ENCODE measurements around the gene C9orf153.
"Not testable (repeated sequence)": the region's sequence is repeated elsewhere in the genome, so short reads cannot be mapped to it uniquely, and the experiment has no call there.

Gene C9orf153

DNA sequence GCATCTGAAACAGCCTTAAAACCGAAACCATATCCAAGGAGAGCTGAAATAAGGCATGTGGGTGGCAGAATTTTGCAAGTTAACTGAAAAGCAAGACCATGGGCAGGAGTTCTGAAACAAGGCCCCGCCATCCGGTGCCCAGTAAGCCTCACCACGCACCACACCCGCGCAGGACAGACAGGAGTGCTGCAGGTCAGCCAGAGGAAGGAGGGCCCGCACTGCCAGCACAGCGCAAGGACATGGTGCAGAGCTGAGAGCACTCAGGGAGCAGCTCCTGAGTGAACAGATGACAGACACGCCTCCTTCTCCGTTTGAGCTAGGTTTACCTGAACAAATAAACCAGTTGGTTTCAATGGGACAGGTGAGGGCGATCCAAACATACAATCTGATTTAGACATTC is 39.4 kb upstream of the C9orf153 start:
- no peaks in the 10 kb centered on the region for H3K79me1 ChIP-seq (ENCODE audit: low read length)
- H2BK15ac ChIP-seq (replicated peaks; ENCODE audit: low read depth) = no peak overlapping the region
- H4K5ac ChIP-seq (ENCODE audit: low read length) = no peak overlapping the region
- H3K23ac ChIP-seq (ENCODE audit: low read length) = no peak overlapping the region
- peaks cover 4% of the 10 kb centered on the region for H3K36me3 ChIP-seq (ENCODE audit: control insufficient read depth, insufficient read depth, low read length)
- H3K4ac ChIP-seq (ENCODE audit: low read depth, low read length) = no peak overlapping the region
- H4K8ac ChIP-seq (ENCODE audit: low read depth, low read length) = no peak overlapping the region
- no peak overlapping the region for H3K56ac ChIP-seq (ENCODE audit: low read length)
- no peak overlapping the region for H2BK5ac ChIP-seq (ENCODE audit: low read length)
- no peak overlapping the region for H3K9ac ChIP-seq (ENCODE audit: low read length)
- no peaks in the 10 kb centered on the region for H3K27me3 ChIP-seq (ENCODE audit: insufficient read depth, low read length, poor library complexity)
- no peak overlapping the region for H2AK5ac ChIP-seq (ENCODE audit: low read length)
- H2BK120ac ChIP-seq (ENCODE audit: low read depth, low read length) = no peak overlapping the region
- no CpG with 5 or more reads among the region's 11 CpGs for WGBS (ENCODE audit: extremely low coverage, insufficient coverage, low lambda C conversion rate)
- no peak overlapping the region for H3K27ac ChIP-seq (ENCODE audit: low read depth, low read length)
- no peak overlapping the region for H3K4me2 ChIP-seq (ENCODE audit: low read length)
- H3K4me1 ChIP-seq (ENCODE audit: control insufficient read depth, low read depth, low read length) = no peaks in the 10 kb centered on the region
- DNase-seq = no peak
- no peak overlapping the region for H3K4me3 ChIP-seq (ENCODE audit: low read length)
- H3K79me2 ChIP-seq (ENCODE audit: control insufficient read depth, insufficient read depth, low read length) = no peaks in the 10 kb centered on the region
- H3K18ac ChIP-seq (ENCODE audit: low read length) = no peak overlapping the region

DNA sequence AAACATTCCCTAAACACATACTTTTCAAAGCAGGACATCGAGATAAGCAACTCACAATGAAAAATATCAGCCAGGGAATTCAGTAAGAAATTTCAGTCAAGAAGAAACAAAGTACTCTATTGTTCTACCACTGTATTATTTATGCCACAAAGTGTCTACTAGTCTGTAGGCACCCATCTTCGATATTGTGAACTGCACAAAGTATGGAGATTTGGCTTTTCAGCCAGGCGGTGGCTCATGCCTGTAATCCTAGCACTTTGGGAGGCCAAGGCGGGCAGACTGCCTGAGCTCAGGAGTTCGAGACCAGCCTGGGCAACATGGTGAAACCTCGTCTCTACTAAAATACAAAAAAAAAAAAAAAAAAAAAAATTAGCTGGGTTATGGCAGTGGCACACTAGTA is 30.9 kb upstream of the C9orf153 start:
- DNase-seq; H3K9ac ChIP-seq (ENCODE audit: low read length); H3K56ac ChIP-seq (ENCODE audit: low read length); H3K23ac ChIP-seq (ENCODE audit: low read length); H3K4me1 ChIP-seq (ENCODE audit: control insufficient read depth, low read depth, low read length); H3K27ac ChIP-seq (ENCODE audit: low read depth, low read length); H4K5ac ChIP-seq (ENCODE audit: low read length); H2AK5ac ChIP-seq (ENCODE audit: low read length); H2BK5ac ChIP-seq (ENCODE audit: low read length); H3K79me1 ChIP-seq (ENCODE audit: low read length); H3K4ac ChIP-seq (ENCODE audit: low read depth, low read length); H3K4me2 ChIP-seq (ENCODE audit: low read length); H2BK120ac ChIP-seq (ENCODE audit: low read depth, low read length); H3K18ac ChIP-seq (ENCODE audit: low read length); H4K8ac ChIP-seq (ENCODE audit: low read depth, low read length); H3K79me2 ChIP-seq (ENCODE audit: control insufficient read depth, insufficient read depth, low read length); H2BK15ac ChIP-seq (replicated peaks; ENCODE audit: low read depth); H3K27me3 ChIP-seq (ENCODE audit: insufficient read depth, low read length, poor library complexity); H3K36me3 ChIP-seq (ENCODE audit: control insufficient read depth, insufficient read depth, low read length); H3K4me3 ChIP-seq (ENCODE audit: low read length): not testable (repeated sequence)
- WGBS (ENCODE audit: extremely low coverage, insufficient coverage, low lambda C conversion rate) = no CpG with 5 or more reads among the region's 6 CpGs

DNA sequence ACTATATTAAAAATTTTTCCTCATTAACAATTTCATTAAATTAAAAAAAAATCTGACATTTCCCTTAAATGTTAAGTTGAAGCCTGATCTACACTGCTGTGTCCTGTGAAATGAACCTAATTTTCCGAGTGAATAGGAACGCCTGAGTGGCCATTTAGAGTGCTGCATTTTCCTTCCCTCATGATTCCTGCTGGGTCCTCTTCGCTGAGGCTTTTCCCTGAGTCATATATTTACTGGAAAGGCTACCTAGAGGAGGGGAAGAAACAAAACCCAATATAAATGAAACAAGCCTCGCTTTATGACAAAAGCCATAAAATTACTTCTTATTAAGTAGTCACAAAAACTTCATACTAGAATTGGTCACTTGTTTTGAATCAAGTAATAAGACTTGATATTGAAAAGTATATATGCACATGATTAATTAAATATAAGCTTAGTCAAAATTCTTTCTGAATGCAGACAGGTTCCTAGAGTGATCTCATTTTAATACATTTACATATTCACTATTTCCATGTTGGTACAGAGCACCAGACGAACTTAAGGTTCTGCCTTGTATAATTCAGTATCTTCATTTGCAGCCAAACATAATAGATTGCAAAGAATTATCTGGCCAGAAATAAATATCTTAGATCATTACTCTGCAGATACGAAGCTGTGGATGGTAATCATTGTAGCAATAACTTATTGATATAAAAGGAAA is 29.2 kb upstream of the C9orf153 start:
- no peak overlapping the region for H4K8ac ChIP-seq (ENCODE audit: low read depth, low read length)
- no peaks in the 10 kb centered on the region for H3K79me1 ChIP-seq (ENCODE audit: low read length)
- H3K23ac ChIP-seq (ENCODE audit: low read length) = no peak overlapping the region
- H2BK5ac ChIP-seq (ENCODE audit: low read length) = no peak overlapping the region
- no peak overlapping the region for H3K27ac ChIP-seq (ENCODE audit: low read depth, low read length)
- no CpG with 5 or more reads among the region's 6 CpGs for WGBS (ENCODE audit: extremely low coverage, insufficient coverage, low lambda C conversion rate)
- no peaks in the 10 kb centered on the region for H3K4me1 ChIP-seq (ENCODE audit: control insufficient read depth, low read depth, low read length)
- H2AK5ac ChIP-seq (ENCODE audit: low read length) = no peak overlapping the region
- H3K4me2 ChIP-seq (ENCODE audit: low read length) = no peak overlapping the region
- no peak overlapping the region for H2BK15ac ChIP-seq (replicated peaks; ENCODE audit: low read depth)
- peak; percentile 59 for DNase-seq
- H3K4ac ChIP-seq (ENCODE audit: low read depth, low read length) = no peak overlapping the region
- H4K5ac ChIP-seq (ENCODE audit: low read length) = no peak overlapping the region
- H3K36me3 ChIP-seq (ENCODE audit: control insufficient read depth, insufficient read depth, low read length) = no peaks in the 10 kb centered on the region
- no peaks in the 10 kb centered on the region for H3K79me2 ChIP-seq (ENCODE audit: control insufficient read depth, insufficient read depth, low read length)
- no peak overlapping the region for H3K4me3 ChIP-seq (ENCODE audit: low read length)
- no peak overlapping the region for H3K9ac ChIP-seq (ENCODE audit: low read length)
- no peak overlapping the region for H3K56ac ChIP-seq (ENCODE audit: low read length)
- H3K27me3 ChIP-seq (ENCODE audit: insufficient read depth, low read length, poor library complexity) = no peaks in the 10 kb centered on the region
- H3K18ac ChIP-seq (ENCODE audit: low read length) = no peak overlapping the region
- no peak overlapping the region for H2BK120ac ChIP-seq (ENCODE audit: low read depth, low read length)

DNA sequence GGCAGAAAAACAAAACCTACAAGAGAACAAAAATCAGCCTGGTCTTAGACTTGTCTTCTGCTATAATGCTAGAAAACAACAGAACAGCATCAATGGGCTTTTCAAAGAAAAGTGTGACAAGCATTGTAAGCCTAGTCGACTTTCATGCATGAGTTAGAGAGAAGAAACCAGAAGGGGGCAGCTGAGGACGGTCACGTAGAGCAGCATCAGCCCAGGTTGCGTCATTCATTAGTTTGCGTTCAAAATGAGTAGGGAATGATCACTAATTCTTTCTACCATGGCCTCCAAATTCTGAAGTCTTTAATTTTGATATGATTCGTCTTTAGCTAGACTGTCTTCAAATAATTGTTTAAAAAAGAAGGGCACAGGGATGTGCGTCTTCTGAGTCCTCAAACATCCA is 27.6 kb upstream of the C9orf153 start:
- H3K79me1 ChIP-seq (ENCODE audit: low read length) = no peaks in the 10 kb centered on the region
- peak overlapping the region; percentile 84 for H3K18ac ChIP-seq (ENCODE audit: low read length)
- WGBS (ENCODE audit: extremely low coverage, insufficient coverage, low lambda C conversion rate) = no CpG with 5 or more reads among the region's 7 CpGs
- H3K27me3 ChIP-seq (ENCODE audit: insufficient read depth, low read length, poor library complexity) = no peaks in the 10 kb centered on the region
- H4K8ac ChIP-seq (ENCODE audit: low read depth, low read length) = no peak overlapping the region
- no peak overlapping the region for H3K9ac ChIP-seq (ENCODE audit: low read length)
- no peak overlapping the region for H3K27ac ChIP-seq (ENCODE audit: low read depth, low read length)
- H3K4me1 ChIP-seq (ENCODE audit: control insufficient read depth, low read depth, low read length) = peaks cover 3% of the 10 kb centered on the region
- no peak overlapping the region for H3K4me3 ChIP-seq (ENCODE audit: low read length)
- H3K56ac ChIP-seq (ENCODE audit: low read length) = no peak overlapping the region
- H3K79me2 ChIP-seq (ENCODE audit: control insufficient read depth, insufficient read depth, low read length) = no peaks in the 10 kb centered on the region
- H3K4me2 ChIP-seq (ENCODE audit: low read length) = no peak overlapping the region
- no peak overlapping the region for H2BK15ac ChIP-seq (replicated peaks; ENCODE audit: low read depth)
- H2BK120ac ChIP-seq (ENCODE audit: low read depth, low read length) = peak overlapping the region; percentile 28
- H3K36me3 ChIP-seq (ENCODE audit: control insufficient read depth, insufficient read depth, low read length) = no peaks in the 10 kb centered on the region
- H3K23ac ChIP-seq (ENCODE audit: low read length) = no peak overlapping the region
- DNase-seq = peak; percentile 91
- no peak overlapping the region for H2BK5ac ChIP-seq (ENCODE audit: low read length)
- no peak overlapping the region for H2AK5ac ChIP-seq (ENCODE audit: low read length)
- no peak overlapping the region for H4K5ac ChIP-seq (ENCODE audit: low read length)
- H3K4ac ChIP-seq (ENCODE audit: low read depth, low read length) = no peak overlapping the region

DNA sequence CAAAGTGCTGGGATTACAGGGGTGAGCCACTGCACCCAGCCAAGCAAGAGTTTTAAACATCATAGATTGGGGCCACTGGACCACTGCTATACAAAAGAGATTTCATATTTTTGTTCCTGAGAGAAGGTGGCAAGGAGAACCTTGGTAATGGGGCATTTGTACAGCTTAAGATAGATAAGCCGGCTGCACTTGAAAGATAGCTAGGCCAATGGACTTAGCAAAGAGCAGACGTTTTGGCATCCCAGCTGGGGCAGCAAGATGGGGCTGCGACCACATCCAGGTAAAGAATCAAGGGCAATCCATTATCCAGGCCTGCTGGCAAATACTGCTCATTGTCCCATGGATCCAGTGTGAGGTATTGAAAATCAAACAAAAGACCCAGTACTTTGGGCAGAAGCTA is 26.8 kb upstream of the C9orf153 start:
- Histone ChIP-seq H3K27me3 (ENCODE audit: insufficient read depth, low read length, poor library complexity) (no peaks in the 10 kb centered on the region), H2AK5ac (ENCODE audit: low read length) (no peak overlapping the region), H3K23ac (ENCODE audit: low read length) (no peak overlapping the region), H4K8ac (ENCODE audit: low read depth, low read length) (no peak overlapping the region), H3K4ac (ENCODE audit: low read depth, low read length) (peak overlapping the region; percentile 36), H2BK120ac (ENCODE audit: low read depth, low read length) (no peak overlapping the region), H3K27ac (ENCODE audit: low read depth, low read length) (no peak overlapping the region), H3K18ac (ENCODE audit: low read length) (no peak overlapping the region), H2BK15ac (replicated peaks; ENCODE audit: low read depth) (peak overlapping the region; percentile 36), H2BK5ac (ENCODE audit: low read length) (no peak overlapping the region), H3K4me1 (ENCODE audit: control insufficient read depth, low read depth, low read length) (peaks cover 3% of the 10 kb centered on the region), H3K79me2 (ENCODE audit: control insufficient read depth, insufficient read depth, low read length) (no peaks in the 10 kb centered on the region), H3K79me1 (ENCODE audit: low read length) (no peaks in the 10 kb centered on the region), H4K5ac (ENCODE audit: low read length) (no peak overlapping the region), H3K36me3 (ENCODE audit: control insufficient read depth, insufficient read depth, low read length) (no peaks in the 10 kb centered on the region), H3K9ac (ENCODE audit: low read length) (no peak overlapping the region), H3K56ac (ENCODE audit: low read length) (no peak overlapping the region), H3K4me3 (ENCODE audit: low read length) (no peak overlapping the region), H3K4me2 (ENCODE audit: low read length) (no peak overlapping the region)
- peak; percentile 33 for DNase-seq
- WGBS (ENCODE audit: extremely low coverage, insufficient coverage, low lambda C conversion rate) = no CpG with 5 or more reads among the region's 3 CpGs

GRCh38 chr9:86285261-86285660 is 25.8 kb upstream of the C9orf153 start:
- WGBS (ENCODE audit: extremely low coverage, insufficient coverage, low lambda C conversion rate) = no CpG with 5 or more reads among the region's 2 CpGs
- no peak overlapping the region for H3K4me3 ChIP-seq (ENCODE audit: low read length)
- DNase-seq = no peak
- H3K56ac ChIP-seq (ENCODE audit: low read length) = no peak overlapping the region
- H3K27ac ChIP-seq (ENCODE audit: low read depth, low read length) = no peak overlapping the region
- H3K23ac ChIP-seq (ENCODE audit: low read length) = no peak overlapping the region
- H2BK5ac ChIP-seq (ENCODE audit: low read length) = no peak overlapping the region
- peaks cover 3% of the 10 kb centered on the region for H3K4me1 ChIP-seq (ENCODE audit: control insufficient read depth, low read depth, low read length)
- H2BK15ac ChIP-seq (replicated peaks; ENCODE audit: low read depth) = no peak overlapping the region
- H2BK120ac ChIP-seq (ENCODE audit: low read depth, low read length) = no peak overlapping the region
- H3K9ac ChIP-seq (ENCODE audit: low read length) = no peak overlapping the region
- no peak overlapping the region for H4K8ac ChIP-seq (ENCODE audit: low read depth, low read length)
- H3K79me2 ChIP-seq (ENCODE audit: control insufficient read depth, insufficient read depth, low read length) = peaks cover 6% of the 10 kb centered on the region
- H3K36me3 ChIP-seq (ENCODE audit: control insufficient read depth, insufficient read depth, low read length) = no peaks in the 10 kb centered on the region
- peaks cover 2% of the 10 kb centered on the region for H3K79me1 ChIP-seq (ENCODE audit: low read length)
- H4K5ac ChIP-seq (ENCODE audit: low read length) = no peak overlapping the region
- no peak overlapping the region for H3K4me2 ChIP-seq (ENCODE audit: low read length)
- no peak overlapping the region for H2AK5ac ChIP-seq (ENCODE audit: low read length)
- H3K27me3 ChIP-seq (ENCODE audit: insufficient read depth, low read length, poor library complexity) = no peaks in the 10 kb centered on the region
- no peak overlapping the region for H3K18ac ChIP-seq (ENCODE audit: low read length)
- H3K4ac ChIP-seq (ENCODE audit: low read depth, low read length) = no peak overlapping the region

Data from mesendoderm (in vitro differentiated cells).